Measurements from ENCODE around the gene AFF3. TPM values are rescaled to one million over a fixed set of nuclear protein-coding genes. Genes with fewer than 3 reads are reported as not detected.
A peak's percentile ranks its signal among the peaks of the same experiment; 100 is the strongest.

Gene AFF3
- total and polyA plus RNA-seq, 4 donors = 4.2 to 90.9 (median 14.6) TPM

DNA sequence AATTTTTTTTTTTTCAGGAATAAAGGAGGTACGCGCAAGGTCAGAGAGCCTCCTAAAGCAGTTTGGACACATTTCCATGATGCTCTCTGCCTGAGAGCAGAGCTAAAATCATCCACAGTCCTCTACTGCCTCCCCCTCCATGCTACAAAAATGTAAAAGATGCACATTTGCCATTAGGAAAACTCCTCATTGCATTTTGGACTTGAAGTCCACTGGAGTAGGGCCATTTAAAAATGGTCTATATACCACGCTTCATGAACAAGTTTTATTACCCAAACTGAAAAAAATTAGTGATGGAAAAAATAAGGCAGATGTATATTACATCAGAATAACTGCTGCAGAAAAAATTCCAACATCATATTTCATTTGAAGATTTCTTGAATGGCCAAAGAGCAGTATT is 256.0 kb downstream of the AFF3 start:
- Histone ChIP-seq H3K36me3 (ENCODE audit: control insufficient read depth in 4 of 4, insufficient read depth in 4 of 4, low read length in 4 of 4) (no peaks in the 10 kb centered on the region), H3K27ac (ENCODE audit: low read depth in 1 of 2, low read length in 1 of 2) (no peak overlapping the region), H3K9ac (ENCODE audit: insufficient read depth in 1 of 2, low read length in 2 of 2) (no peak overlapping the region), H3K4me3 (no peak overlapping the region), H3K4me1 (ENCODE audit: control insufficient read depth in 5 of 5, insufficient read depth in 5 of 5, low read length in 5 of 5) (peaks cover 7 to 31% (median 9%) of the 10 kb centered on the region in 5 donors), H3K27me3 (ENCODE audit: control insufficient read depth in 3 of 3, insufficient read depth in 3 of 3, low read length in 2 of 3) (no peaks in the 10 kb centered on the region), H3K9me3 (ENCODE audit: control insufficient read depth in 4 of 4, insufficient read depth in 3 of 4, low read length in 3 of 4) (no peaks in the 10 kb centered on the region)
- TF ChIP-seq, protein P1, sequence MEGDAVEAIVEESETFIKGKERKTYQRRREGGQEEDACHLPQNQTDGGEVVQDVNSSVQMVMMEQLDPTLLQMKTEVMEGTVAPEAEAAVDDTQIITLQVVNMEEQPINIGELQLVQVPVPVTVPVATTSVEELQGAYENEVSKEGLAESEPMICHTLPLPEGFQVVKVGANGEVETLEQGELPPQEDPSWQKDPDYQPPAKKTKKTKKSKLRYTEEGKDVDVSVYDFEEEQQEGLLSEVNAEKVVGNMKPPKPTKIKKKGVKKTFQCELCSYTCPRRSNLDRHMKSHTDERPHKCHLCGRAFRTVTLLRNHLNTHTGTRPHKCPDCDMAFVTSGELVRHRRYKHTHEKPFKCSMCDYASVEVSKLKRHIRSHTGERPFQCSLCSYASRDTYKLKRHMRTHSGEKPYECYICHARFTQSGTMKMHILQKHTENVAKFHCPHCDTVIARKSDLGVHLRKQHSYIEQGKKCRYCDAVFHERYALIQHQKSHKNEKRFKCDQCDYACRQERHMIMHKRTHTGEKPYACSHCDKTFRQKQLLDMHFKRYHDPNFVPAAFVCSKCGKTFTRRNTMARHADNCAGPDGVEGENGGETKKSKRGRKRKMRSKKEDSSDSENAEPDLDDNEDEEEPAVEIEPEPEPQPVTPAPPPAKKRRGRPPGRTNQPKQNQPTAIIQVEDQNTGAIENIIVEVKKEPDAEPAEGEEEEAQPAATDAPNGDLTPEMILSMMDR (IDR thresholded peaks at IDR 0.05; ENCODE audit: control extremely low read depth, extremely low read depth) = no peak
- ATAC-seq (ENCODE audit: insufficient read depth, low FRiP score) (no peak), DNase-seq (no peak)
- WGBS, 2 donors = 93 to 97% methylated on average over 3 of the region's 3 CpGs

DNA sequence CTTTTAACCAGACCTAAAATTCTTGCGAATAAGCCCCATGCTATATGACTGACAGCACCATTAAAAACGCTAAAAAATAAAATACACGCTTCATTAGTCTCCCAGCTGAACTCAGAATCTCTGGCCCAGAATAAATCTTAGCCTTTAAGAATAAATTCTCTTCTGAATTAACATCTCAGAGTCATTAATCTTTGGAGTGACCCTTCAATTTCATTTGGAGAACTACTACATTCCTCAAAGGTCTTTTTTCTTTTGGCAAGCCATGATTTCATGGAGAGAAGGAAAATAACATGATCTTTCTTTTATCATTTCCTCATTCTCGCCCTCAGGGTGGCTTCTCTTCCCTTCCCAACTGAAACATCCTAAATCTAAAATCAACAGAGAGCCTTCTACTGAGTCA is 259.0 kb downstream of the AFF3 start:
- H3K27me3 ChIP-seq (ENCODE audit: control insufficient read depth in 3 of 3, insufficient read depth in 3 of 3, low read length in 2 of 3) = no peaks in the 10 kb centered on the region
- H3K36me3 ChIP-seq (ENCODE audit: control insufficient read depth in 4 of 4, insufficient read depth in 4 of 4, low read length in 4 of 4) = no peaks in the 10 kb centered on the region
- H3K4me3 ChIP-seq = no peak overlapping the region
- no peak overlapping the region for H3K27ac ChIP-seq (ENCODE audit: low read depth in 1 of 2, low read length in 1 of 2)
- ATAC-seq (ENCODE audit: insufficient read depth, low FRiP score) (no peak), DNase-seq (peak in 1 of 3 donors; percentile 31)
- TF ChIP-seq, protein P1 (IDR thresholded peaks at IDR 0.05; ENCODE audit: control extremely low read depth, extremely low read depth) = no peak
- peaks cover 7 to 58% (median 15%) of the 10 kb centered on the region in 5 donors for H3K4me1 ChIP-seq (ENCODE audit: control insufficient read depth in 5 of 5, insufficient read depth in 5 of 5, low read length in 5 of 5)
- 75 to 82% methylated on average over 4 of the region's 4 CpGs for WGBS, 2 donors
- H3K9ac ChIP-seq (ENCODE audit: insufficient read depth in 1 of 2, low read length in 2 of 2) = no peak overlapping the region
- no peaks in the 10 kb centered on the region for H3K9me3 ChIP-seq (ENCODE audit: control insufficient read depth in 4 of 4, insufficient read depth in 3 of 4, low read length in 3 of 4)

DNA sequence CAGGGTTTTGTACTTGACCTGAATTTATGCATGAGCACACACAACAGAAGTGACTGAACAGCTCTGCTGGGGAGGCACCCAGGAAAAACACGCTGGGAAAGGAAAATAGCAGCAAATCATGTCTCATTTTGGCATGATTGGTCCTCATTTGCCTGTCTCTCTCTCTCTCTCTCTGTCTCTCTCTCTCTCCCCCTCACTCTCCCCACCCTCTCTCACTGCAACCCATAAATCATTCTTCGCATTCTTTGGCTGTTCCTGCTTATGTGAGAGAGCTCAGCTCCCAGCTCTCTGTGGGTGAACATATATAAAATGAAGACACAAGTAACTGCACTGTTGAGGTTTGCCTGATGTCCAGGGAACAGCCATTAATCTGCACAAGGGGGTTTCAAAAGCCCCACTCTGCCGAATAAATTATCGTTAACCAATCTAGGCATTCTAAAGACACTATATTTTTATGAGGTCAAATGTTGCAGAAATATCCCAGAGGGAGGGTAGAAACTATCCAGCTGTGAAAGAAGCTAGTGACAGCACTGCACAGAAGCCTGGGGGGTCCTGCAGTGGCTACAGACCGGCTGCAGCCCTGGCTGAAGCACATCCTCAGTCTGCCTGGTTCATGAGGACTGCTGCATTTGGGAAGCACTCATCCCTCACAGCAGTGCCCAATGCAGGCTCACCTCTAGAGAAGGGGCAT is 260.3 kb downstream of the AFF3 start:
- H3K9ac ChIP-seq (ENCODE audit: insufficient read depth in 1 of 2, low read length in 2 of 2) = no peak overlapping the region
- H3K27ac ChIP-seq (ENCODE audit: low read depth in 1 of 2, low read length in 1 of 2) = no peak overlapping the region
- TF ChIP-seq, protein P1 (IDR thresholded peaks at IDR 0.05; ENCODE audit: control extremely low read depth, extremely low read depth) = no peak
- no peak overlapping the region for H3K4me3 ChIP-seq
- peaks cover 7 to 55% (median 15%) of the 10 kb centered on the region in 5 donors for H3K4me1 ChIP-seq (ENCODE audit: control insufficient read depth in 5 of 5, insufficient read depth in 5 of 5, low read length in 5 of 5)
- WGBS, 2 donors = 53 to 60% methylated on average over 5 of the region's 5 CpGs
- no peaks in the 10 kb centered on the region for H3K36me3 ChIP-seq (ENCODE audit: control insufficient read depth in 4 of 4, insufficient read depth in 4 of 4, low read length in 4 of 4)
- ATAC-seq (ENCODE audit: insufficient read depth, low FRiP score) (no peak), DNase-seq (peak; percentile 82 to 95 (median 95))
- H3K27me3 ChIP-seq (ENCODE audit: control insufficient read depth in 3 of 3, insufficient read depth in 3 of 3, low read length in 2 of 3) = no peaks in the 10 kb centered on the region
- H3K9me3 ChIP-seq (ENCODE audit: control insufficient read depth in 4 of 4, insufficient read depth in 3 of 4, low read length in 3 of 4) = no peaks in the 10 kb centered on the region

DNA sequence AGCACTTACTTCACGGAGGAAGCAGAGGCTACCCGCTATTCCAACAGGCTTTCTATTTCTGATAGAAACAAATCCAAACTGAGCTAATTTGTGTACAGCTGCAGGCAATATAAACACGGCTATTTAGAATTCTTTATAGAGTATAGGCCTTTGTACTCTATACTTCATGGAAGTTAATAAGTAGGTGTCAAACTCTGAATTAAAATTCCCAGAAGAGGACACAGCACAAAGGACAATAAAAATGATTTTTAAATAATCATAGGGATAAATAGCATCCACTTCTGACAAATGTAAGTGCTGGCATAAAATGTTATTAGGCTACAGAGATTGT is 261.5 kb downstream of the AFF3 start:
- Histone ChIP-seq H3K4me1 (ENCODE audit: control insufficient read depth in 5 of 5, insufficient read depth in 5 of 5, low read length in 5 of 5) (peaks cover 7 to 58% (median 15%) of the 10 kb centered on the region in 5 donors), H3K9ac (ENCODE audit: insufficient read depth in 1 of 2, low read length in 2 of 2) (no peak overlapping the region), H3K4me3 (no peak overlapping the region), H3K36me3 (ENCODE audit: control insufficient read depth in 4 of 4, insufficient read depth in 4 of 4, low read length in 4 of 4) (no peaks in the 10 kb centered on the region), H3K27me3 (ENCODE audit: control insufficient read depth in 3 of 3, insufficient read depth in 3 of 3, low read length in 2 of 3) (no peaks in the 10 kb centered on the region), H3K27ac (ENCODE audit: low read depth in 1 of 2, low read length in 1 of 2) (no peak overlapping the region), H3K9me3 (ENCODE audit: control insufficient read depth in 4 of 4, insufficient read depth in 3 of 4, low read length in 3 of 4) (no peaks in the 10 kb centered on the region)
- DNase-seq = peak in 1 of 3 donors; percentile 64
- ATAC-seq (ENCODE audit: insufficient read depth, low FRiP score) = no peak
- TF ChIP-seq, protein P1 (IDR thresholded peaks at IDR 0.05; ENCODE audit: control extremely low read depth, extremely low read depth) = no peak
- WGBS, 2 donors = 83 to 87% methylated on average over 3 of the region's 3 CpGs

All from lung (tissue), 12 donors.